Panc1 (cell line): ENCODE results near the gene ASMT. TPM values are rescaled to one million over a fixed set of nuclear protein-coding genes. Genes with fewer than 3 reads are reported as not detected.

Experiments
- ATAC-seq: fragments of 200-7000 bp; cut with Tn5 transposase; 2 replicates; pipeline ENCODE4 v1.9.1; 2020; ENCODE audit warnings: mild to moderate bottlenecking, moderate library complexity
- BruUV-seq: library from RNA; stranded (reverse); fragments of 400-500 nt; replicated peaks from 2 replicates; lab custom pipeline; 2021; lab: Mats Ljungman, UMichigan
- CTCF ChIA-PET: fragments of 300-600 bp; sonication (Branson Sonifier 250); formaldehyde crosslinking; loops from one replicate; lab custom pipeline; 2022; ENCODE audit warnings: antibody characterized with exemption; lab: Charles Lee
- POLR2A ChIA-PET: fragments of 300-600 bp; sonication (Branson Sonifier 250); formaldehyde crosslinking; loops from one replicate; lab custom pipeline; 2022; ENCODE audit warnings: antibody characterized with exemption; lab: Charles Lee
- DNase-seq: peaks from one replicate; pipeline ENCODE4 v3.0.0-alpha.2; 2010; ENCODE audit warnings: low read depth, low spot score
- H3K27ac ChIP-seq: 2 replicates; pipeline ENCODE4 v1.5.1; 2011; ENCODE audit warnings: mild to moderate bottlenecking, low read length, inconsistent platforms
- H3K27me3 ChIP-seq: fragments of 200-500 bp; sonication (Bioruptor generic); 2 replicates; pipeline ENCODE4 v1.6.0; 2014; ENCODE audit warnings: low read length, inconsistent platforms; ENCODE audit not compliant: control insufficient read depth, insufficient read depth
- H3K36me3 ChIP-seq: fragments of 200-500 bp; sonication (Bioruptor generic); 2 replicates; pipeline ENCODE4 v1.5.1; 2014; ENCODE audit warnings: inconsistent platforms, mild to moderate bottlenecking, low read length, moderate library complexity; ENCODE audit not compliant: control insufficient read depth, insufficient read depth
- H3K4me1 ChIP-seq: 2 replicates; pipeline ENCODE4 v1.5.1; 2011; ENCODE audit warnings: inconsistent platforms, mild to moderate bottlenecking, low read length, moderate library complexity; ENCODE audit not compliant: control insufficient read depth, insufficient read depth
- H3K4me3 ChIP-seq, 2 experiments: 2 replicates each; pipeline ENCODE4 v1.5.1; 2011 to 2012; ENCODE audit warnings: low read depth in 2 of 2, low read length in 2 of 2, mild to moderate bottlenecking in 2 of 2, inconsistent platforms in 1 of 2, moderate library complexity in 1 of 2
- H3K9me3 ChIP-seq: fragments of 200-500 bp; sonication (Bioruptor generic); 2 replicates; pipeline ENCODE4 v1.5.1; 2014; ENCODE audit warnings: low read depth, mild to moderate bottlenecking, inconsistent platforms, low read length, moderate library complexity; ENCODE audit not compliant: control insufficient read depth, insufficient read depth
- POLR2AphosphoS5 ChIP-seq: IDR thresholded peaks from 2 replicates; pipeline ENCODE4 v1.6.1; 2012; ENCODE audit warnings: mild to moderate bottlenecking, low read depth, low read length, moderate library complexity
- SIN3A ChIP-seq: IDR thresholded peaks from 2 replicates; pipeline ENCODE4 v1.6.1; 2012; ENCODE audit warnings: low read depth, mild to moderate bottlenecking, low read length, moderate library complexity, borderline replicate concordance; ENCODE audit not compliant: insufficient read depth
- TCF7L2 ChIP-seq: IDR thresholded peaks from 2 replicates; pipeline ENCODE4 v1.6.1; 2011; ENCODE audit warnings: mild to moderate bottlenecking, low read depth, low read length, inconsistent platforms
- in situ Hi-C: cut with HindIII; loops from 2 replicates; pipeline ENCODE4 v1.10.0; 2016; ENCODE audit warnings: low sequenced_read_pairs, low pct_unique_long_range_greater_than_20kb
- intact Hi-C: fragments of 100-400 bp; cut with micrococcal nuclease; formaldehyde crosslinking; loops from one replicate; pipeline ENCODE4 v1.10.0; 2022; ENCODE audit not compliant: unreplicated experiment
- total RNA-seq: library from RNA; stranded (reverse); gene quantifications from one replicate; pipeline ENCODE4 v1.2.1, GENCODE V29; 2021; ENCODE audit not compliant: unreplicated experiment
- TF ChIP-seq, protein P1 (sequence below): fragments of 450-650 bp; IDR thresholded peaks from 2 replicates; pipeline ENCODE4 v1.5.1; 2017; ENCODE audit warnings: mild to moderate bottlenecking
- TF ChIP-seq, protein P2 (sequence below), 2 experiments: IDR thresholded peaks; 2 replicates each; pipeline ENCODE4 v1.6.1; 2011 to 2012; ENCODE audit warnings: low read depth in 2 of 2, control low read depth in 1 of 2, low read length in 1 of 2, mild to moderate bottlenecking in 1 of 2, moderate library complexity in 1 of 2; ENCODE audit not compliant: insufficient read depth in 1 of 2

Gene ASMT
- total RNA-seq, 1 experiment from 2014 or later, result not detected

DNA sequence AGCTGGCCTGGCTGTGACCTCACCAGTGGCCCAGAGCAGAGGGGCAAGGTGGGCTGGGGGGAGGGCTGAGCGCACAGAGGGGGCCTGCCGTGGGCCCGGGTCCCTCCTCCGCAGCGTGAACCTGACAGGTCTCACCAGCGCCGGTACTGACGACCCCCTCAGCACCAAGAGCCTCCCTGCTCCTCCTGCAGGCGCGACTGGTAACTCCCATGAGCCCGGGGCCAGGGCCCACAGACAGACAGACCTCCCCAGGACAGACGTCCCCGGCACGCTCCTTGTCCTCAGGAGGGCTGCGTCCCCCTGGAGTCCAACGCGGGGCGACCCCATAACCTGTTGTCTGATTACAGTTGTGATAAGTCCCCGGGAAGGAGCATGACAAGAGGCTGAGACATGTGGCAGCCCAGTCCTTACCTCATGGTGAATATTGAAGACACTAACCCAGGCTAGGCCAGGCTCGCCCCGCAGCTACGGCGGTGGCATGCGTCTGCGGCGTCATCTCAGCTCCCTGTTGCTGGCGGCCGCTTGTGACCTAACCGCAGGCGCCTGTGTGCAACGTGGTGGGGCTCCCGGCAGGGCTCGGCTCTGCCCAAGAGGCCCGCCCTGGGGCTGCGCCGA, 15.0 kb upstream of the ASMT start:
- no peaks in the 10 kb centered on the region for H3K4me1 ChIP-seq
- BruUV-seq, result no TSS peak
- no peaks in the 10 kb centered on the region for H3K27me3 ChIP-seq
- in situ Hi-C loops, result no loop called here
- DNase-seq (no peak), ATAC-seq (no peak)
- CTCF ChIA-PET, result no interaction called here
- H3K36me3 ChIP-seq, result no peaks in the 10 kb centered on the region; the same call in 1 of the 2 replicates
- H3K27ac ChIP-seq, result no peak overlapping the region
- POLR2A ChIA-PET, result no interaction called here
- TF ChIP-seq, protein P1, sequence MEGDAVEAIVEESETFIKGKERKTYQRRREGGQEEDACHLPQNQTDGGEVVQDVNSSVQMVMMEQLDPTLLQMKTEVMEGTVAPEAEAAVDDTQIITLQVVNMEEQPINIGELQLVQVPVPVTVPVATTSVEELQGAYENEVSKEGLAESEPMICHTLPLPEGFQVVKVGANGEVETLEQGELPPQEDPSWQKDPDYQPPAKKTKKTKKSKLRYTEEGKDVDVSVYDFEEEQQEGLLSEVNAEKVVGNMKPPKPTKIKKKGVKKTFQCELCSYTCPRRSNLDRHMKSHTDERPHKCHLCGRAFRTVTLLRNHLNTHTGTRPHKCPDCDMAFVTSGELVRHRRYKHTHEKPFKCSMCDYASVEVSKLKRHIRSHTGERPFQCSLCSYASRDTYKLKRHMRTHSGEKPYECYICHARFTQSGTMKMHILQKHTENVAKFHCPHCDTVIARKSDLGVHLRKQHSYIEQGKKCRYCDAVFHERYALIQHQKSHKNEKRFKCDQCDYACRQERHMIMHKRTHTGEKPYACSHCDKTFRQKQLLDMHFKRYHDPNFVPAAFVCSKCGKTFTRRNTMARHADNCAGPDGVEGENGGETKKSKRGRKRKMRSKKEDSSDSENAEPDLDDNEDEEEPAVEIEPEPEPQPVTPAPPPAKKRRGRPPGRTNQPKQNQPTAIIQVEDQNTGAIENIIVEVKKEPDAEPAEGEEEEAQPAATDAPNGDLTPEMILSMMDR, result no peak
- TF ChIP-seq SIN3A (no peak), POLR2AphosphoS5 (no peak), TCF7L2 (no peak)
- TF ChIP-seq, protein P2, sequence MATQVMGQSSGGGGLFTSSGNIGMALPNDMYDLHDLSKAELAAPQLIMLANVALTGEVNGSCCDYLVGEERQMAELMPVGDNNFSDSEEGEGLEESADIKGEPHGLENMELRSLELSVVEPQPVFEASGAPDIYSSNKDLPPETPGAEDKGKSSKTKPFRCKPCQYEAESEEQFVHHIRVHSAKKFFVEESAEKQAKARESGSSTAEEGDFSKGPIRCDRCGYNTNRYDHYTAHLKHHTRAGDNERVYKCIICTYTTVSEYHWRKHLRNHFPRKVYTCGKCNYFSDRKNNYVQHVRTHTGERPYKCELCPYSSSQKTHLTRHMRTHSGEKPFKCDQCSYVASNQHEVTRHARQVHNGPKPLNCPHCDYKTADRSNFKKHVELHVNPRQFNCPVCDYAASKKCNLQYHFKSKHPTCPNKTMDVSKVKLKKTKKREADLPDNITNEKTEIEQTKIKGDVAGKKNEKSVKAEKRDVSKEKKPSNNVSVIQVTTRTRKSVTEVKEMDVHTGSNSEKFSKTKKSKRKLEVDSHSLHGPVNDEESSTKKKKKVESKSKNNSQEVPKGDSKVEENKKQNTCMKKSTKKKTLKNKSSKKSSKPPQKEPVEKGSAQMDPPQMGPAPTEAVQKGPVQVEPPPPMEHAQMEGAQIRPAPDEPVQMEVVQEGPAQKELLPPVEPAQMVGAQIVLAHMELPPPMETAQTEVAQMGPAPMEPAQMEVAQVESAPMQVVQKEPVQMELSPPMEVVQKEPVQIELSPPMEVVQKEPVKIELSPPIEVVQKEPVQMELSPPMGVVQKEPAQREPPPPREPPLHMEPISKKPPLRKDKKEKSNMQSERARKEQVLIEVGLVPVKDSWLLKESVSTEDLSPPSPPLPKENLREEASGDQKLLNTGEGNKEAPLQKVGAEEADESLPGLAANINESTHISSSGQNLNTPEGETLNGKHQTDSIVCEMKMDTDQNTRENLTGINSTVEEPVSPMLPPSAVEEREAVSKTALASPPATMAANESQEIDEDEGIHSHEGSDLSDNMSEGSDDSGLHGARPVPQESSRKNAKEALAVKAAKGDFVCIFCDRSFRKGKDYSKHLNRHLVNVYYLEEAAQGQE (IDR thresholded peaks at IDR 0.05; ENCODE audit: insufficient read depth in 1 of 2, low read depth in 2 of 2, low read length in 1 of 2), result no peak
- no peaks in the 10 kb centered on the region for H3K9me3 ChIP-seq
- intact Hi-C loops, result no loop called here
- H3K4me3 ChIP-seq, result no peak overlapping the region

DNA sequence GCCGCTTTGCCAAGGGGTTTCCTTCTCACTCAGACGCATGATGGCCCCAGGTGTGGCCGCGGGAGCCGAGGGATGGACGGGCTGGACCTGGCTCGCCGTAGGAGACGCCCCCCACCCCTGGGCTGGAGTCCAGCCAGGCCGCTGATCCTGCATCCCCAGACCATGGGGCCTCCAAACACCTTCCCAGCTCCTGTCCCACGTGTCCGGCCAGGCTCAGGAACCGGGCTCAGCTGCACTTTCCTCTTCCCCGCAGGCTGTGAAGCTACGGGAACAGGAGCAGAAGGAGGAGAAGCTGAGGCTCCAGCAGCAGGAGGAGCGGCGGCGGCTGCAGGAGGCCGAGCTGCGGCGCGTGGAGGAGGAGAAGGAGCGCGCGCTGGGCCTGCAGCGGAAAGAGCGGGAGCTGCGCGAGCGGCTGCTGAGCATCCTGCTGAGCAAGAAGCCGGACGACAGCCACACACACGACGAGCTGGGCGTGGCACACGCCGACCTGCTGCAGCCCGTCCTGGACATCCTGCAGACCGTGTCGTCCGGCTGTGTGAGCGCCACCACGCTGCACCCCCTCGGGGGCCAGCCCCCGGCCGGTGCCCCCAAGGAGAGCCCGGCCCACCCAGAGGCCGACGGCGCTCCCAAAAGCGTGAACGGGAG, 14.3 kb upstream of the ASMT start:
- POLR2A ChIA-PET, result no interaction called here
- no peak overlapping the region for H3K27ac ChIP-seq
- CTCF ChIA-PET, result no interaction called here

More for the DNA sequence above, 14.3 kb upstream of the ASMT start:
- Histone ChIP-seq H3K4me3 (no peak overlapping the region), H3K9me3 (no peaks in the 10 kb centered on the region), H3K27me3 (no peaks in the 10 kb centered on the region), H3K36me3 (no peaks in the 10 kb centered on the region; the same call in 1 of the 2 replicates), H3K4me1 (no peaks in the 10 kb centered on the region)
- DNase-seq, result no peak
- TF ChIP-seq SIN3A (no peak), TCF7L2 (no peak), POLR2AphosphoS5 (no peak)
- TF ChIP-seq, protein P2 (IDR thresholded peaks at IDR 0.05; ENCODE audit: insufficient read depth in 1 of 2, low read depth in 2 of 2, low read length in 1 of 2), result no peak
- TF ChIP-seq, protein P1, result no peak
- in situ Hi-C loops (no loop called here), intact Hi-C loops (no loop called here)
- no peak for ATAC-seq
- BruUV-seq, result no TSS peak
